GM06990 (cell line): Measurements from ENCODE around the gene LRP1.
A peak's percentile ranks its signal among the peaks of the same experiment; 100 is the strongest.

Source experiments
- DNase-seq: peaks from one replicate; pipeline ENCODE4 v3.0.0-alpha.2; 2011; ENCODE audit not compliant: insufficient read length; ENCODE audit errors: extremely low read depth
- H3K27me3 ChIP-seq: replicated peaks from 2 replicates; pipeline ENCODE4 v1.6.0; 2011; ENCODE audit warnings: low read length; ENCODE audit not compliant: control insufficient read depth, insufficient read depth
- H3K36me3 ChIP-seq: 2 replicates; pipeline ENCODE4 v1.5.1; 2011; ENCODE audit warnings: low read length; ENCODE audit not compliant: control insufficient read depth, insufficient read depth
- H3K4me3 ChIP-seq: replicated peaks from 2 replicates; pipeline ENCODE4 v1.5.1; 2011; ENCODE audit warnings: low read depth, mild to moderate bottlenecking, control low read depth, low read length
- CTCF ChIP-seq: IDR thresholded peaks from 2 replicates; pipeline ENCODE4 v1.5.1; 2011; ENCODE audit warnings: low read length, control low read depth, mild to moderate bottlenecking, inconsistent platforms; ENCODE audit not compliant: insufficient read depth, poor library complexity, severe bottlenecking

LRP1 gene

GRCh38 chr12:57241402-57242310, 113.4 kb downstream of the LRP1 start:
- no peak for DNase-seq
- peaks cover 7% of the 10 kb centered on the region; the same call in 1 of the 2 replicates for H3K27me3 ChIP-seq
- no peaks in the 10 kb centered on the region for H3K36me3 ChIP-seq
- H3K4me3 ChIP-seq = no peak overlapping the region
- no peak for TF ChIP-seq CTCF

- DNase-seq = no peak
- no peak overlapping the region; the same call in 1 of the 2 replicates for H3K4me3 ChIP-seq
- H3K27me3 ChIP-seq = peaks cover 7% of the 10 kb centered on the region; the same call in 1 of the 2 replicates
- H3K36me3 ChIP-seq = no peaks in the 10 kb centered on the region
- TF ChIP-seq CTCF = no peak
Measured at GRCh38 chr12:57242329-57242690, 114.0 kb downstream of the LRP1 start.

- peak overlapping the region; percentile 51 for H3K4me3 ChIP-seq
- peak; percentile 79 for DNase-seq
- no peaks in the 10 kb centered on the region for H3K36me3 ChIP-seq
- peaks cover 7% of the 10 kb centered on the region; the same call in 1 of the 2 replicates for H3K27me3 ChIP-seq
- peak; percentile 88 for TF ChIP-seq CTCF
Measured at GRCh38 chr12:57242691-57243454, 114.6 kb downstream of the LRP1 start.

GRCh38 chr12:57243521-57244311, 115.4 kb downstream of the LRP1 start:
- Histone ChIP-seq H3K4me3 (peak overlapping the region; percentile 51), H3K36me3 (no peaks in the 10 kb centered on the region), H3K27me3 (peaks cover 7% of the 10 kb centered on the region; the same call in 1 of the 2 replicates)
- TF ChIP-seq CTCF = peak; percentile 88
- no peak for DNase-seq

- no peak for TF ChIP-seq CTCF
- H3K36me3 ChIP-seq = no peaks in the 10 kb centered on the region
- DNase-seq = no peak
- H3K27me3 ChIP-seq = peaks cover 7% of the 10 kb centered on the region; the same call in 1 of the 2 replicates
- H3K4me3 ChIP-seq = no peak overlapping the region
Measured at GRCh38 chr12:57244312-57244696, 116.0 kb downstream of the LRP1 start.
